ENCODE measurements around the gene DCXR.

Gene DCXR

GRCh38 chr17:81998691-81999438 lies 38.6 kb downstream of the DCXR start:
- Histone ChIP-seq H3K36me3 (ENCODE audit: insufficient read depth, low read length) (no peaks in the 10 kb centered on the region), H3K27ac (ENCODE audit: low read depth, low read length, poor library complexity, severe bottlenecking) (no peak overlapping the region), H3K79me2 (ENCODE audit: insufficient read depth, low read length) (no peaks in the 10 kb centered on the region), H3K9me3 (ENCODE audit: low read length) (no peaks in the 10 kb centered on the region), H3K4me2 (ENCODE audit: low read length) (no peak overlapping the region), H3K9ac (ENCODE audit: low read length) (no peak overlapping the region), H2AFZ (ENCODE audit: low read length) (no peak overlapping the region), H3F3A (ENCODE audit: insufficient read depth, low read length) (no peaks in the 10 kb centered on the region), H3K27me3 (ENCODE audit: insufficient read depth, low read length) (no peaks in the 10 kb centered on the region), H3K4me1 (ENCODE audit: insufficient read depth, low read length, severe bottlenecking) (no peaks in the 10 kb centered on the region), H3K4me3 (ENCODE audit: low read depth, low read length, poor library complexity, severe bottlenecking) (no peak overlapping the region), H4K20me1 (ENCODE audit: insufficient read depth, low read length) (no peaks in the 10 kb centered on the region), H3K9me2 (ENCODE audit: low read depth, low read length) (no peaks in the 10 kb centered on the region)
- TF ChIP-seq EZH2 (IDR thresholded peaks at IDR 0.05; ENCODE audit: borderline replicate concordance, low read length) (no peak), CTCF (IDR thresholded peaks at IDR 0.05; ENCODE audit: low read length) (no peak)

GRCh38 chr17:81998212-81998611 lies 39.3 kb downstream of the DCXR start:
- Histone ChIP-seq H2AFZ (ENCODE audit: low read length) (no peak overlapping the region), H3K4me2 (ENCODE audit: low read length) (no peak overlapping the region), H3K9me2 (ENCODE audit: low read depth, low read length) (no peaks in the 10 kb centered on the region), H3K27ac (ENCODE audit: low read depth, low read length, poor library complexity, severe bottlenecking) (no peak overlapping the region), H3K27me3 (ENCODE audit: insufficient read depth, low read length) (no peaks in the 10 kb centered on the region), H3K79me2 (ENCODE audit: insufficient read depth, low read length) (no peaks in the 10 kb centered on the region), H4K20me1 (ENCODE audit: insufficient read depth, low read length) (no peaks in the 10 kb centered on the region), H3F3A (ENCODE audit: insufficient read depth, low read length) (no peaks in the 10 kb centered on the region), H3K9ac (ENCODE audit: low read length) (no peak overlapping the region), H3K4me1 (ENCODE audit: insufficient read depth, low read length, severe bottlenecking) (no peaks in the 10 kb centered on the region), H3K4me3 (ENCODE audit: low read depth, low read length, poor library complexity, severe bottlenecking) (no peak overlapping the region), H3K9me3 (ENCODE audit: low read length) (no peaks in the 10 kb centered on the region), H3K36me3 (ENCODE audit: insufficient read depth, low read length) (no peaks in the 10 kb centered on the region)
- TF ChIP-seq EZH2 (IDR thresholded peaks at IDR 0.05; ENCODE audit: borderline replicate concordance, low read length) (no peak), CTCF (IDR thresholded peaks at IDR 0.05; ENCODE audit: low read length) (no peak)

- TF ChIP-seq EZH2 (IDR thresholded peaks at IDR 0.05; ENCODE audit: borderline replicate concordance, low read length) (no peak), CTCF (IDR thresholded peaks at IDR 0.05; ENCODE audit: low read length) (no peak)
- Histone ChIP-seq H3K9ac (ENCODE audit: low read length) (no peak overlapping the region), H3K4me1 (ENCODE audit: insufficient read depth, low read length, severe bottlenecking) (no peaks in the 10 kb centered on the region), H3K36me3 (ENCODE audit: insufficient read depth, low read length) (no peaks in the 10 kb centered on the region), H2AFZ (ENCODE audit: low read length) (no peak overlapping the region), H3K9me3 (ENCODE audit: low read length) (no peaks in the 10 kb centered on the region), H3K4me3 (ENCODE audit: low read depth, low read length, poor library complexity, severe bottlenecking) (no peak overlapping the region), H3F3A (ENCODE audit: insufficient read depth, low read length) (no peaks in the 10 kb centered on the region), H3K4me2 (ENCODE audit: low read length) (no peak overlapping the region), H3K79me2 (ENCODE audit: insufficient read depth, low read length) (no peaks in the 10 kb centered on the region), H3K27me3 (ENCODE audit: insufficient read depth, low read length) (no peaks in the 10 kb centered on the region), H3K9me2 (ENCODE audit: low read depth, low read length) (no peaks in the 10 kb centered on the region), H4K20me1 (ENCODE audit: insufficient read depth, low read length) (no peaks in the 10 kb centered on the region), H3K27ac (ENCODE audit: low read depth, low read length, poor library complexity, severe bottlenecking) (no peak overlapping the region)
These were observed 40.6 kb downstream of the DCXR start for GRCh38 chr17:81996757-81997441.

Data from OCI-LY1 (cell line).